NCI-H2081 treated with DMSO at 0.1 percent for 48 hours (cell line): ENCODE measurements around the gene ACO2.

ENCODE experiments used
- DNase-seq: peaks from one replicate; lab custom pipeline; 2025; lab: John Stamatoyannopoulos, UW

The ACO2 gene

DNA sequence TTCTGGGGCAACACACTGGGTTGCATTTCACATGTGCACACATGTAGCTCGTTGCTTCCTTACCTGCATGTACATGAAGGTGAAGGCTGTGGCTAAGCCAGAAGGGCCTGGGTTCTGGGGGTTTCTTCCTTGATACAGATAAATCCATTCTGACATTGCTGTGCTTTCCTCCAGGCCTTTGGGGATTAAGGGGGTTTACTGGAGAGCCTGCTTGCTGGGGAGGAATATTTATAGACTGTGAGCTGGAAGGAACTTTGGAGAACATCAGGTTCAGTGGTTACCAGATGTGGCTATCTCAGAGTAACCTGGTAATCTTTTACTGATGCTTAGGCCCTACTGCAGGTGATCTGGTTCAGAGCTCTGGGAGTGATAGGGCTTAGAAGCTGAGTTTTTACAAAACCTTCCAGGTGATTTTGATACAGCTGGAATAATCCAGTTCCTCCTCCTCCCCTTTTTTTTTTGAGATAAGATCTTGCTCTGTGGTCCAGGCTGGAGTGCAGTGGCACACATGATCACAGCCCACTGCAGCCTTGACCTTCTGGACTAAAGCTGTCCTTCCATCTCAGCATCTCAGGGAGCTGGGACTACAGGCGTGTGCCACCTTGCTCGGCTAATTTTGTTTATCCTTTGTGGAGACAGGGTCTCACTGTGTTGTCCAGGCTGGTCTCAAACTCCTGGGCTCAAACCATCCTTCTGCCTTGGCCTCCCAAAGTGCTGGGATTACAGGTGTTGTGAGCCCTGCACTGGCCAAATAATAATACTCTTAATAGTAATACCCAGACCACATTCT lies 19.9 kb downstream of the ACO2 start:
- no peak for DNase-seq

DNA sequence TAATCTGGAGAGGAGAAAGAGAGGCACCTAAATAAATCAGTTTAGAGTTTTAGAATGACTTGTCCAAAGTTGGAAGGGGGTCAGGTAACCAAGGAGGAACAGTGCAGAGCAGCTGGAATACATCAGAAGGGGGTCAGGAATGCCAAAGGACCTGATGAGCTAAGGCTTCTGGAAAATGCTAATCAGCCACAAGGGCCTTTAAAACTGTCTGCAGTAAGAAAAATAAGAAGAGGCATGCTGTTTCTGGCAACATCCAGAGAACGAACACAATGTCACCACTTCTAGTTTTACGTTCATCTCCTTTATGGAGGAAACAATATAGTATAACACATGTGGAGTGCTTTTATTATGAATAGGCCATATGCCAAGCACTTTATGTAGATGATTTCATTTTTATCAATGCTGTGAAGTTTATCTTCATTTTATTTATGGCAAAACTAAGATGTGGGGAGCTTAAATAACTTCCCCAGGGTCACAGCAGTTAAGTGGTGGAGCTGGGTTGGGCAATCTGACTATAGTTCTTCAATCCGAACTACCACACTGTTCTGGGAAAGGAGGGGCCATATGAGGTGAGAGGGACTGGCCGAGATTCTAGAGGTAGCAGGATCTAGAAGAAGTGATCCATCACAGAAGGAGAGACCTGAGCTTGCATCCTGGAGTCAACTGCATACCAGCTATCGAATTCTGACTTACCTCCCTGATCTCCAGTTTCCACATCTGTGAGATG lies 22.6 kb downstream of the ACO2 start:
- no peak for DNase-seq

DNA sequence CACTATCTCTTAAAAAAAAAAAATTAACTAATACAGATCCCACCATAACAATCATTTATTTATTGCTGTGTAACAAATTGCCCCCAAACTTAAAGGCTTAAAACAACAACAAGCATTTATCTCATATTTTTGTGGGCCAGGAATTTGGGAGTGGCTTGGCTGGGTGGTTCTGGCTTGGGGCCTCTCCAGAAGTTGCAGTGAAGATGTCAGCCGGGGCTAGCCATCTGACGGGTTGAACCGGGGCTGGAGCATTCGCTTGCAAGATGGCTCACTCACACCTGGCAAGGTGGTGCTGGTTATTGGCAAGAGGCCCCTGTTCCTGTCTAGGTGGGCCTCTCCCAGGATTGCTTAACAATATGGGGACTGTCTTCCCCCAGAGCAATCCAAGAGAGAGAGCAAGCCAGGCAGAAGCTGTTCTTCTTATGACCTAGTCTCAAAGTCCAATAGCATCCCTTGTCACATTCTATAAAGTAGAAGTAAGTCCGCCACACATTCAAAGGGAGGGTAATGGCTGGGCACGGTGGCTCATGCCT lies 29.5 kb downstream of the ACO2 start:
- no peak for DNase-seq

DNA sequence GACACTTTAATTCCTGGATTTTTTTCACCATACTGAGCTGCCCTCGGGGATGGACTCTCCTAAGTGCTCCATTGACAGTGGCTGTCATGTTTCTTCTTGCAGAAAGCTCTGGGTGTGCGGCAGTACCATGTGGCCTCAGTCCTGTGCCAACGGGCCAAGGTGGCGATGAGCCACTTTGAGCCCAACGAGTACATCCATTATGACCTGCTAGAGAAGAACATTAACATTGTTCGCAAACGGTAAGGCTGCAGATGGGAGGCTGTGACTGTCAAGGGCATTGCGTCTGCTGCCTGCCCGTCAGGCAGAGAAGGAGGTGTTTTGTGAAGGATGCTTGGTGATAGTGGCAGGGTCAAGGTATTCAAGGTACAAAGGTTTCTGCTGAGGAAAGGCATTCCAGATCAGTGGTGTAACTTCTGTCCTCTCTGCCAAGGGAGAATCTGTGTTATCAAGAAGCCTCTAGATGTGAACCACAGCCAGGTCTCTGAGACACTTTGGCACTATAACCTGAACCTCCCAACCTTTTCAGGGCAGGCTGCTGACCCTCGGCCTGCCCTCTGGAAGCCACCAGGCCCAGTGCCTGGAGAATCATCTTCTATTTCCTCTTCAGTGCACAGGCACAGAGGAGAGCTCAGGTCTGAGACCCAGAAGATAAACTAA lies 30.8 kb downstream of the ACO2 start:
- no peak for DNase-seq

DNA sequence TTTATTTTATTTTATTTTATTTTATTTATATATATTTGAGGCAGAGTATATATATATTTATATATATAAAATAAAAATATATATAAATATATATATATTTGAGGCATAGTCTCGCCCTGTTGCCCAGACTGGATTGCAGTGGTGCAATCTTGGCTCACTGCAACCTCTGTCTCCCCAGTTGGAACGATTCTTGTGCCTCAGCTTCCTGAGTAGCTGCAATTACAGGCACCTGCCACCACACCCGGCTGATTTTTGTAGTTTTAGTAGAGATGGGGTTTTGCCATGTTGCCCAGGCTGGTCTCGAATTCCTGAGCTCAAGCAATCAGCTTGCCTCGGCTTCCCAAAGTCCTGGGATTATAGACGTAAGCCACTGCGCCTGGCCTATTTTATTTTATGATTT lies 31.4 kb downstream of the ACO2 start:
- DNase-seq, result no peak

DNA sequence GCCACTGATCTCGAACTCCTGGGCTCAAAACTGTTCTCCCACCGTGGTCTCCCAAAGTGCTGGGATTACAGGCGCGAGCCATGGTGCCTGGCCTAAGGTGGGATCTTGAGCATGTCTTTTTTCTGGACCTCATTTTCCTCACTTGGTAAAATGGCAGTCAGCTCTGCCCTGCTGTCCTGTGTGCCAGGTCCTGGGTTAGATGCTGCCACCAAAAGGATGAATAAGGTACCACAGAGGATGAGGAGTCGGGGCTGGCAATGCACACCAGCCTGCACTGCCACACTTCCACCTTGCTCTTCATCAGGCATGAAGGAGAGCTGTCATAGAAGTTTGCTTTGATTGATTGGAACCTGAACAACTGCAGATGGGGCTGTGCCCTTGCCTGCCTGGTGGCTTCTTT lies 32.3 kb downstream of the ACO2 start:
- DNase-seq, result no peak

DNA sequence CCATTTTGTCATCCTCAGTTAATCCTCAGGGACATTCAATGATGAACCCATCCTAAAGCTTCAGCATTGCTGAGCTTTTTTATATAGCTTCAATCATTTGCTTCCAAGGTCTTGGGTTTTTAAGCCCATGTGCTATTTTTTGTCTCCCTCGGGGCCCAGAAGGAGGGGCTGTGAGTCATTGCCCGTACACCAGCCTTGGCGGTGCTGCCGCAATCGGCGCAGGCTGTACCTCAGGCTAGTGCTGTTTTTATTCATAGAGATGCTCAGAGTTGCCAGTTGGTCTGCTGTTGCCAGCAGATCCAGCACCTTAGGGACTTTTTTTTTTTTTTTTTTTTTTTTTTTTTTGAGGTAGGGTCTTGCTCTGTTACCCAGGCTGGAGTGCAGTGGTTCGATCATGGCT lies 35.5 kb downstream of the ACO2 start:
- DNase-seq, result no peak

DNA sequence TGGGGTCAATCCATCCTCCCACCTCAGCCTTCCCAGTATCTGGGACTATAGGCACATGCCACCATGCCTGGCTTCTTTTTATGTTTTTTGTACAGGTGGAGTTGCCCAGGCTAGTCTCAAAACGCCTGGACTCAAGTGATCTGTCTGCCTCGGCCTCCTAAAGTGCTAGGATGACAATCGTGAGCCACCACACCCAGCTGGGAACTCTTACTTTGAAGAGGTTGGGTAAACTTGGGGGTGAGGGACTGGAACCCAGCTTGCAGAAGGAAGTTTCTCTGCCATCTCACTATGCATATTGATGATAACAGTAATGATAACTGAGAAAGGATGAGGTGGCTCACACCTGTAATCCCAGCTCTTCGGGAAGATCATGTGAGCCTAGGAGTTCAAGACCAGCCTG lies 35.9 kb downstream of the ACO2 start:
- no peak for DNase-seq

DNA sequence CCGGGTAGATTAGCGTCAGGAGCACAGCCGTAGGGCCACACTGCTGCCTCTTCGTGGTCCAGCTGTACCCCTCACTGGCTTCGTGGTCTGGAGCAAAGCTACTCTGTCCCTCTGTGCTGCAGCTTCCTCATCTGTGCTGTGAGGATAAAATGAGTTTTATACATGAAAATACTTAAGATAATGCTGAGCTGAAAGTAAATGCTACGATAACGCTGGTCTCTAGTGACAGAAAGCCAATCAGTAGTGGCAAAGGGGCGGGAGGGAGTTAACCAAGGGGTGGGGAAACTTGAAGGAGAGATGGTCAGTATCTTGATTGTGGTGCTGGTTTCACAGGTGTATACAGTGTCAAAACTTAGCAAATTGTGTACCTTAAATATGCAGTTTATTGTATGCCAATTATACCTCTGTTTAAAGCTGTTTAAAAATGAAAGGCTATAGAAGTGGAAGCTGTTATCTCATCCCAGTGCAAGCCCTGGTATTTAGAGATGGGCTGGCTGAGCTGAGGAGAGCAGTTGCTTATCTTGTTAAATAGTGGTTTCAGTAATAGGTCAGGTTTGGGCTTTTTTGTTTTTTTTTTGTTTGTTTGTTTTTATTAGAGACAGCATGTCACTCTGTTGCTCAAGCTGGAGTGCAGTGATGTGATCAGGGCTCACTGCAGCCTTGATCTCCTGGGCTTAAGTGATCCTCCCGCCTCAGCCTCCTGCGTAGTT lies 36.7 kb downstream of the ACO2 start:
- DNase-seq, result no peak

DNA sequence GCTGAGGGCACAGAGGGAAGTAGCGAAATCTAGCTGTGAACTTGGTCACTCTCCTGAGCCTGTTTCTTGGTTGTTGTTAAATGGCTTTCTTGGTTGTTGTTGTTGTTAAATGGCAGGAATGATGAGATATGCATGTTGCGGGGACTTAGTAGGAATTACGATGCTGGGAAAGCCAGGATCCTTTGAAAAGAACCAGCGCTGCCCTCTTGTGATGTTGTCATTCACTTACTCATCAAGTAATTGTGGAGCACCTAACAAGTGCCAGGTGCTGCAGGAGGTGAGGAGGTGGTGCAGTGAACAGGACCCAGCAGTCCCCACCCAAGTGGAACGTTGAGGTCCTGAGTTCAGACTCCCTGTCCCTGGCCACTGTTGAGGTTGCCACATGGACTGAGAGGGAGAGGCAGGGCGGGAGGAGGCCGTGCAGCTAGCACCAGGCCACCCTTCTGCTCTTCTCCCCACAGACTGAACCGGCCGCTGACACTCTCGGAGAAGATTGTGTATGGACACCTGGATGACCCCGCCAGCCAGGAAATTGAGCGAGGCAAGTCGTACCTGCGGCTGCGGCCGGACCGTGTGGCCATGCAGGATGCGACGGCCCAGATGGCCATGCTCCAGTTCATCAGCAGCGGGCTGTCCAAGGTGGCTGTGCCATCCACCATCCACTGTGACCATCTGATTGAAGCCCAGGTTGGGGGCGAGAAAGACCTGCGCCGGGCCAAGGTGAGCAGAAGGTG lies 38.6 kb downstream of the ACO2 start:
- no peak for DNase-seq

DNA sequence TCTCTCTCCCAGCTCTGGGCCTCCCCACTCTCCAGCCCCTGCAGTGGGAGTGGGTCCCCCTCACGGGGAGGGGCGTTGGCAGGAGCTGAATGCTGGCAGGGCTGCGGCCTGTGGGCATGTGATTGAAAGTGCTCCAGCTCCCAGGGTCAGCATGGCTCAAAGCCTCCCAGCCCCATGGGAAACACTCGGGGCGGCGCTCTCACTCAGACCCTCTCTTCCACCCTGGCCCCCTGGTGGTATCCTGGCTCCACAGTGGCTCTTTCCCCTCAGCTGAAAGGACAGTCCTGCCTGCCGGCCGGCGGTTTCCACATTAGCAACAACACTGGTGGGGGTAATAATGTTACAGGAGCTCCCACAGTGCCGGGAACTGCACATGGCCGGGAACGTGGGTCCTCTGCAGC lies 39.9 kb downstream of the ACO2 start:
- no peak for DNase-seq

DNA sequence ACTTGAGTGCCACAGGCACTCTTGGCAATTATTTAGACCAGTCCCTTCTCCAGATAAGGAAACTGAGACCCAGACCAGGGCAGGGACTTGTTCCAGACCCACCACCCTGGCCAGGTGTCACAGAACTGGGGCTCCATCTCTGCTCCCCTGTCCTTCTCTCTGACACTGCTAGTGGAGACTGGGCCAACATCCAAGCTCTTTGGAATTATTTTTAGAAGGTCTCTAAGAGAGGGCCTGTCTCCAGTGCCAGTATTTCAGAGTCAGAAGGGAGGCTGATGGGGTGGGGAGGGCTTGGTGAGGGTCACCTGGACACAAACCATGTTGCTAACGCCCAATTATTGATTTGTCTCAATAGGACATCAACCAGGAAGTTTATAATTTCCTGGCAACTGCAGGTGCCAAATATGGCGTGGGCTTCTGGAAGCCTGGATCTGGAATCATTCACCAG lies 42.6 kb downstream of the ACO2 start:
- no peak for DNase-seq

DNA sequence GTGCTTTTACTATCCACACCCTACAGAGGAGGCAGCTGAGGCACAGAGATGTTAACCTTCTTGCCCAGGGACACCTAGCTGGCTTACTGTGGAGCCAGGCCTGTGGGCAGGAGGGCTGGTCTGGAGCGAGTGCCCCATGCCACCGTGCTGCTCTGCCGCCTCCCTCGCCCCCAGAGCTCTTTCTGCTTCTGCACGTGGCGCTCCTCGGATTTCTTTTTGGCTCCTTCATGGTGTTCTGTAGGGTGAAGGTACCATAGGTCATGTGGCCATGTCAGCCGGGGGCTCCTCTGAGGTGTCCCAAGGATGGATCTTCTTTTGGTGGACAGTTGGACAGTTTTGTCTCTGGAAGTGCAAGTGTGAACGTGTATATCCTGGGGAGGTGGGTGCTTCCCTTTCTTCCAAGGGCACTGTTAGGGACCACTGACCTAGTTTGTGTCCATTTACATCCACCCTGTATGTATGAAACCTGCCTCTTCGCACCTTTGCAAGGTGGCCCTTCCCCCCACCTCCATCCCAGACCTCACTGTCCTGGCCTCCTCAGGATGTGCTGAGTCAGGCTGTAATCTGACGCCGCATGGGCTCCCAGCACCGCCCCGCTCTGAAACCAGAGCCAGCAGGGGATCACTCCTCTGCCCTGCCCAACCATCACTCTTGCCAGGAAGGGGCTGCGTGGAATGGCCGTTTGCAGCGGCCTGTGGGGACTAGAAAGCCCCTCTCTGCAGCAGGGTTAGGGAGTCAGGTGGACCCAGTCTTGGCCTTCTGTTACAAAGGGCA lies 43.7 kb downstream of the ACO2 start:
- no peak for DNase-seq

DNA sequence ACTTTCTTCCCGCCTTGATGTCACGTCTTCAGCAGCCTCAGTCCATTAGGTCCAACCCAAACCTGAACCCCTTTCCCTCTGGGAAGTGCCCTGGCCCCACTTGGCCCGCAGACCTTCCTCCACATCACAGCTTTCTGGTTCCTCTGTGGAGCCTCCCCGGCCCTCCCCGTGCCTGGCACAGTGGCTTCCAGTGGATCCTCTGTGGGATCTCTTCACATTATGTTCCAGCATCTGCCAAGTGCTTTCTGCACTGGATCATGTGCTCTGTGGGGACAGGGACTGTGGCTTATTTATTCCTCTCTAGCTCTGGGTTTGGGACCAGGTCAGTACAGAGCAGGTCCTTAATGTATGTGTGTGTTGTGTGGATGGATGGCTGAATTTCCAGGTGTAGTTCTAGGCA lies 44.5 kb downstream of the ACO2 start:
- no peak for DNase-seq

DNA sequence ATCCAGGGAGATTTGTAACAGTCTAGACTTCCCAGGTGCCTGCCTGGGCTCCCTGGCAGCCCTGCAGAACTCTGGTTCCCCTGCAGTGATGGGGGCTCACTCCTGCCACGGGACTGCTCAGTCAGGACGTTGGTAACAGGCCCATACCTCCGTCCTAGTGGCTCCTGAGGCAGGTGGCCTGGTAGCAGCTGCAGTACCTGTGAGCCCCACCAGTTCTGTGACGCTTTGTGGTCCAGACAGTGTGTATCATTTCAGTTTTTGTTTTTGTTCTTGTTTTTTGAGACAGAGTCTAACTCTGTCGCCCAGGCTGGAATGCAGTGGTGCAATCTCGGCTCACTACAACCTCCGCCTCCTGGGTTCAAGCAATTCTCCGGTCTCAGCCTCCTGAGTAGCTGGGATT lies 47.5 kb downstream of the ACO2 start:
- DNase-seq, result no peak

DNA sequence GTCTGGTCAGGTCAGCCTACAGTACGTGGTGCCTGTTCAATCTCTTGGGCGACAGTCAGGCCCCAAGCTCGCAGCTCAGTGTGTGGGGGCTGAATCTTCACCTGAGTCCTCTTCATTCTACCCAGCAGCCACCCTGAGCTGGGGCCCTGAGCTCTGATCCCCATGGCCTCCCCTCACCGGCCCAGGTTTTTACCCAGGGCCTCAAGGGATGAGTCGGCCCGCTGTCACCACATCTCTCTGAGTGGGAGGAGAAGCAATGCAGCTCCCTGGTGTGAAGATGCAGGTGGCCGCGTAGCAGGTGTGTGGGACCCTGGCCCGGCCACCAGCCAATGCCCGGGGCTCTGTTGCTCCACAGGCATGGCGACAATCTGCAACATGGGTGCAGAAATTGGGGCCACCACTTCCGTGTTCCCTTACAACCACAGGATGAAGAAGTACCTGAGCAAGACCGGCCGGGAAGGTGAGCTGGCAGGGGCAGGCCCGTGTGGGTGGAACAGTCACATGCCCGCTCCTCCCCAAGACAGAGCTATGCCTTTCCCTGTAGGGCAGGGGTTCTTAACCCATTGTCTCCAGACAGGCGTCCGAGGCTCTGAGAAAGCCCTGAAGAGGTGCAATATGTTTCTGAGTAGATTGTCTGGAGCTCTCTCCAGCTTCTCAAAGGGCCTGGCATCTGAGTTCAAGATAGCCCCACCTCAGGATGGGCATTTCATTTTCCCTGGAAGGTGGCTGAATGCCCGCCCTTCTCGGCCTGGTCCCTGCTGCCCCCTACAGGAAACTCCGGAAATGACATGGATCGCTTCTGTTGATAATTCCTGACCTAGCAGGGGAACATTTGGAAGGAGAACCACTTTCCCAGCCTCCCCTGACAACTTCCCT lies 48.5 kb downstream of the ACO2 start:
- no peak for DNase-seq

DNA sequence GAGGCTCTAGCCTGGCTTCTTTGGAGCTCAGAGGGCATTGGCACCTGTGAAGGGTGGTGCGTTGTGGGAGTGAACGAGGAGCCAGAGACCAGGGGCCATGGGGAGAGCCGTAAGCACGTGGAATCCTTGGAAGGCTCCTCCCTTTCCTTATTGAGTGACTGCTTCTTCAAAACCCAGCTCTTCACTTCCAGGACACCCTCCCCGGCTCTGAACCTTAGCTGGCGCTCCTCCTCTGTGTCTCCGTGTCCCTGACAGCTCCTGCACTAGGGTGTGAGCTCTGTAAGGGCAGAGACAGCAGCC lies 49.1 kb downstream of the ACO2 start:
- no peak for DNase-seq

DNA sequence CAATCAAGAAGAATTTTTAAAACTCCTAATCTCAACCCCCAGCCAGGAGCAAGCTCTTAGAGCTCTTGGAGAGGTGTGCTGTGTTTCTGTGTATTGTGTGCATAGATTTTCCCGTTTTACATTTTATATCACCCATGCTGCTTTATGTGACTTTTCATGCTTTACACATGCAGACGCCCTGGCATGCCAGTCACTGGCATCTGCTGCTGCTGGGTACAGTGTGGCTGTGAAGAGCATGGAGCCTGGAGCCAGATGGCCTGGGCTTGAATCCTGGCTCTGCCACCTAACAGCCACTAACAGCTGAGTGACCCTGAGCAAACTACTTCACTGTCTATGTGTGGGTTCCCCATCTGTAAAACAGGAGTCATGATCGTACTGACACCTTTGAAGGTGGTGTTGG lies 52.2 kb downstream of the ACO2 start:
- no peak for DNase-seq

DNA sequence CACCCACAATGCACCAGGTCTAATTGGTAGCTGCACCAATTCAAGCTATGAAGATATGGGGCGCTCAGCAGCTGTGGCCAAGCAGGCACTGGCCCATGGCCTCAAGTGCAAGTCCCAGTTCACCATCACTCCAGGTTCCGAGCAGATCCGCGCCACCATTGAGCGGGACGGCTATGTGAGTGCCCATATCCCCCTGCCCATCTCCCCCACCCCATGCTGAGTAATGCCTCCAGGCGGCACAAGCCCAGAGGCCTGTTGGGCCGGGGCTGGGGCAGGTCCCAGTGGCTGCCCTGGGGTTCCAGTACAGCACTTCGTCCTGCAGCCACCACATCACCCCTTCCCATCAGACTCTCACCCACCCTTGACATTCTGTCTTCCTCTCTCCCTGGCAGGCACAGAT lies 53.9 kb downstream of the ACO2 start:
- DNase-seq, result no peak
